ENCODE results near the gene STXBP2. TPM values are rescaled to one million over a fixed set of nuclear protein-coding genes. Genes with fewer than 3 reads are reported as not detected.

STXBP2 gene
- polyA plus RNA-seq, 1 experiment, result 5.0 TPM

GRCh38 chr19:7637374-7638256, 705 bp downstream of the STXBP2 start:
- peaks cover 6% of the 10 kb centered on the region for H3K27me3 ChIP-seq (ENCODE audit: control insufficient read depth, insufficient read depth, low read length)
- TF ChIP-seq CTCF (IDR thresholded peaks at IDR 0.05; ENCODE audit: low read depth, low read length), result no peak
- ChIA-PET POLR2A (interaction anchor here (1.0 kb wide), 1 partner anchor 8 kb away, joined by 3 read pairs; the partner anchor contains the start of genes PET100 and XAB2), CTCF (interaction anchor here (1.2 kb wide), 1 partner anchor 43 kb away, joined by 3 read pairs; the partner anchor contains the start of gene TRAPPC5)
- DNase-seq (ENCODE audit: low read depth, low spot score), result no peak
- H3K9me3 ChIP-seq (ENCODE audit: control insufficient read depth, insufficient read depth, low read length), result peaks cover 6% of the 10 kb centered on the region; the same call in 1 of the 2 replicates
- H3K27ac ChIP-seq (ENCODE audit: low read depth, low read length), result no peak overlapping the region
- peak overlapping the region; percentile 32 for H3K4me3 ChIP-seq (ENCODE audit: low read depth, low read length)

GRCh38 chr19:7638802-7639465, 2.0 kb downstream of the STXBP2 start:
- ChIA-PET CTCF (interaction anchor here (0.8 kb wide), 1 partner anchor 13 kb away, joined by 3 read pairs; no protein-coding TSS in a partner anchor), POLR2A (interaction anchor here (0.6 to 1.0 kb wide), 2 partner anchors 9 to 518 kb away, joined by 3 to 6 read pairs; partner anchors contain the start of genes PET100 and XAB2)
- peaks cover 11% of the 10 kb centered on the region; the same call in 1 of the 2 replicates for H3K9me3 ChIP-seq (ENCODE audit: control insufficient read depth, insufficient read depth, low read length)
- TF ChIP-seq CTCF (IDR thresholded peaks at IDR 0.05; ENCODE audit: low read depth, low read length), result no peak
- H3K27me3 ChIP-seq (ENCODE audit: control insufficient read depth, insufficient read depth, low read length), result peaks cover 6% of the 10 kb centered on the region
- H3K4me3 ChIP-seq (ENCODE audit: low read depth, low read length), result no peak overlapping the region
- H3K27ac ChIP-seq (ENCODE audit: low read depth, low read length), result no peak overlapping the region
- DNase-seq (ENCODE audit: low read depth, low spot score), result no peak

- DNase-seq (ENCODE audit: low read depth, low spot score), result no peak
- Histone ChIP-seq H3K27me3 (ENCODE audit: control insufficient read depth, insufficient read depth, low read length) (peaks cover 6% of the 10 kb centered on the region), H3K4me3 (ENCODE audit: low read depth, low read length) (no peak overlapping the region), H3K9me3 (ENCODE audit: control insufficient read depth, insufficient read depth, low read length) (peaks cover 19% of the 10 kb centered on the region; the same call in 1 of the 2 replicates), H3K27ac (ENCODE audit: low read depth, low read length) (no peak overlapping the region)
- CTCF ChIA-PET, result no interaction called here
- TF ChIP-seq CTCF (IDR thresholded peaks at IDR 0.05; ENCODE audit: low read depth, low read length), result no peak
- POLR2A ChIA-PET, result no interaction called here
These were observed 3.0 kb downstream of the STXBP2 start for GRCh38 chr19:7639863-7640348.

GRCh38 chr19:7640803-7641202, 3.9 kb downstream of the STXBP2 start:
- H3K27me3 ChIP-seq (ENCODE audit: control insufficient read depth, insufficient read depth, low read length), result peaks cover 6% of the 10 kb centered on the region
- no peak for TF ChIP-seq CTCF (IDR thresholded peaks at IDR 0.05; ENCODE audit: low read depth, low read length)
- POLR2A ChIA-PET, result no interaction called here
- no peak for DNase-seq (ENCODE audit: low read depth, low spot score)
- CTCF ChIA-PET, result interaction anchor here (0.9 kb wide), 1 partner anchor 72 kb away, joined by 3 read pairs; no protein-coding TSS in a partner anchor
- peaks cover 19% of the 10 kb centered on the region; the same call in 1 of the 2 replicates for H3K9me3 ChIP-seq (ENCODE audit: control insufficient read depth, insufficient read depth, low read length)
- H3K4me3 ChIP-seq (ENCODE audit: low read depth, low read length), result no peak overlapping the region
- H3K27ac ChIP-seq (ENCODE audit: low read depth, low read length), result no peak overlapping the region
